ENCODE measurements around the gene MCRIP1. TPM values are rescaled to one million over a fixed set of nuclear protein-coding genes. Genes with fewer than 3 reads are reported as not detected.

MCRIP1 gene
- polyA plus RNA-seq, 1 donor: 60.9 TPM

- H3K4me1 ChIP-seq (ENCODE audit: control insufficient read depth, insufficient read depth, low read length): no peaks in the 10 kb centered on the region
- peaks cover 80% of the 10 kb centered on the region for H3K36me3 ChIP-seq (ENCODE audit: control insufficient read depth, insufficient read depth, low read length)
- peaks cover 3% of the 10 kb centered on the region for H3K9me3 ChIP-seq (ENCODE audit: control insufficient read depth, low read depth, low read length)
- 100% methylated on average over 2 of the region's 12 CpGs for WGBS (ENCODE audit: insufficient coverage, low lambda C conversion rate)
- H3K27me3 ChIP-seq (ENCODE audit: control insufficient read depth, insufficient read depth, low read length): no peaks in the 10 kb centered on the region
- H3K27ac ChIP-seq (ENCODE audit: low read length): no peak overlapping the region
- no peak overlapping the region for H3K4me3 ChIP-seq (ENCODE audit: low read length)
- DNase-seq: no peak
Measured at GRCh38 chr17:81849457-81849856, 16.4 kb upstream of the MCRIP1 start.

GRCh38 chr17:81846743-81847689 is 13.9 kb upstream of the MCRIP1 start:
- Histone ChIP-seq H3K27me3 (ENCODE audit: control insufficient read depth, insufficient read depth, low read length) (no peaks in the 10 kb centered on the region), H3K4me3 (ENCODE audit: low read length) (no peak overlapping the region), H3K4me1 (ENCODE audit: control insufficient read depth, insufficient read depth, low read length) (no peaks in the 10 kb centered on the region), H3K36me3 (ENCODE audit: control insufficient read depth, insufficient read depth, low read length) (peaks cover 77% of the 10 kb centered on the region), H3K27ac (ENCODE audit: low read length) (no peak overlapping the region), H3K9me3 (ENCODE audit: control insufficient read depth, low read depth, low read length) (peaks cover 11% of the 10 kb centered on the region)
- no peak for DNase-seq
- WGBS (ENCODE audit: insufficient coverage, low lambda C conversion rate): 100% methylated on average over 1 of the region's 24 CpGs

- peaks cover 11% of the 10 kb centered on the region for H3K9me3 ChIP-seq (ENCODE audit: control insufficient read depth, low read depth, low read length)
- no CpG with 5 or more reads among the region's 38 CpGs for WGBS (ENCODE audit: insufficient coverage, low lambda C conversion rate)
- H3K4me1 ChIP-seq (ENCODE audit: control insufficient read depth, insufficient read depth, low read length): no peaks in the 10 kb centered on the region
- H3K36me3 ChIP-seq (ENCODE audit: control insufficient read depth, insufficient read depth, low read length): peaks cover 68% of the 10 kb centered on the region
- H3K27me3 ChIP-seq (ENCODE audit: control insufficient read depth, insufficient read depth, low read length): no peaks in the 10 kb centered on the region
- H3K4me3 ChIP-seq (ENCODE audit: low read length): no peak overlapping the region
- no peak overlapping the region for H3K27ac ChIP-seq (ENCODE audit: low read length)
- no peak for DNase-seq
Measured at GRCh38 chr17:81845881-81846742, 13.0 kb upstream of the MCRIP1 start.

- no CpG with 5 or more reads among the region's 13 CpGs for WGBS (ENCODE audit: insufficient coverage, low lambda C conversion rate)
- H3K27me3 ChIP-seq (ENCODE audit: control insufficient read depth, insufficient read depth, low read length): no peaks in the 10 kb centered on the region
- no peak for DNase-seq
- no peaks in the 10 kb centered on the region for H3K4me1 ChIP-seq (ENCODE audit: control insufficient read depth, insufficient read depth, low read length)
- H3K9me3 ChIP-seq (ENCODE audit: control insufficient read depth, low read depth, low read length): peaks cover 11% of the 10 kb centered on the region
- no peak overlapping the region for H3K27ac ChIP-seq (ENCODE audit: low read length)
- H3K4me3 ChIP-seq (ENCODE audit: low read length): no peak overlapping the region
- peaks cover 66% of the 10 kb centered on the region for H3K36me3 ChIP-seq (ENCODE audit: control insufficient read depth, insufficient read depth, low read length)
Measured at GRCh38 chr17:81845361-81845760, 12.3 kb upstream of the MCRIP1 start.

- Histone ChIP-seq H3K27me3 (ENCODE audit: control insufficient read depth, insufficient read depth, low read length) (no peaks in the 10 kb centered on the region), H3K27ac (ENCODE audit: low read length) (no peak overlapping the region), H3K4me3 (ENCODE audit: low read length) (no peak overlapping the region), H3K9me3 (ENCODE audit: control insufficient read depth, low read depth, low read length) (peaks cover 11% of the 10 kb centered on the region), H3K4me1 (ENCODE audit: control insufficient read depth, insufficient read depth, low read length) (no peaks in the 10 kb centered on the region), H3K36me3 (ENCODE audit: control insufficient read depth, insufficient read depth, low read length) (peaks cover 61% of the 10 kb centered on the region)
- DNase-seq: no peak
- no CpG with 5 or more reads among the region's 13 CpGs for WGBS (ENCODE audit: insufficient coverage, low lambda C conversion rate)
Measured at GRCh38 chr17:81844887-81845286, 11.8 kb upstream of the MCRIP1 start.

GRCh38 chr17:81844327-81844851 is 11.3 kb upstream of the MCRIP1 start:
- no peak overlapping the region for H3K4me3 ChIP-seq (ENCODE audit: low read length)
- peaks cover 57% of the 10 kb centered on the region for H3K36me3 ChIP-seq (ENCODE audit: control insufficient read depth, insufficient read depth, low read length)
- H3K9me3 ChIP-seq (ENCODE audit: control insufficient read depth, low read depth, low read length): peaks cover 11% of the 10 kb centered on the region
- H3K4me1 ChIP-seq (ENCODE audit: control insufficient read depth, insufficient read depth, low read length): no peaks in the 10 kb centered on the region
- DNase-seq: no peak
- no peaks in the 10 kb centered on the region for H3K27me3 ChIP-seq (ENCODE audit: control insufficient read depth, insufficient read depth, low read length)
- no CpG with 5 or more reads among the region's 14 CpGs for WGBS (ENCODE audit: insufficient coverage, low lambda C conversion rate)
- no peak overlapping the region for H3K27ac ChIP-seq (ENCODE audit: low read length)

- Histone ChIP-seq H3K27me3 (ENCODE audit: control insufficient read depth, insufficient read depth, low read length) (no peaks in the 10 kb centered on the region), H3K36me3 (ENCODE audit: control insufficient read depth, insufficient read depth, low read length) (peaks cover 56% of the 10 kb centered on the region), H3K9me3 (ENCODE audit: control insufficient read depth, low read depth, low read length) (peaks cover 11% of the 10 kb centered on the region), H3K4me1 (ENCODE audit: control insufficient read depth, insufficient read depth, low read length) (no peaks in the 10 kb centered on the region), H3K4me3 (ENCODE audit: low read length) (no peak overlapping the region), H3K27ac (ENCODE audit: low read length) (no peak overlapping the region)
- no CpG with 5 or more reads among the region's 30 CpGs for WGBS (ENCODE audit: insufficient coverage, low lambda C conversion rate)
- no peak for DNase-seq
Measured at GRCh38 chr17:81843713-81844326, 10.7 kb upstream of the MCRIP1 start.

GRCh38 chr17:81842725-81843504 is 9.8 kb upstream of the MCRIP1 start:
- Histone ChIP-seq H3K9me3 (ENCODE audit: control insufficient read depth, low read depth, low read length) (peaks cover 11% of the 10 kb centered on the region), H3K4me3 (ENCODE audit: low read length) (no peak overlapping the region), H3K27me3 (ENCODE audit: control insufficient read depth, insufficient read depth, low read length) (no peaks in the 10 kb centered on the region), H3K4me1 (ENCODE audit: control insufficient read depth, insufficient read depth, low read length) (no peaks in the 10 kb centered on the region), H3K36me3 (ENCODE audit: control insufficient read depth, insufficient read depth, low read length) (peaks cover 52% of the 10 kb centered on the region), H3K27ac (ENCODE audit: low read length) (no peak overlapping the region)
- DNase-seq: no peak
- WGBS (ENCODE audit: insufficient coverage, low lambda C conversion rate): no CpG with 5 or more reads among the region's 21 CpGs

GRCh38 chr17:81842378-81842724 is 9.3 kb upstream of the MCRIP1 start:
- Histone ChIP-seq H3K36me3 (ENCODE audit: control insufficient read depth, insufficient read depth, low read length) (peaks cover 50% of the 10 kb centered on the region), H3K27me3 (ENCODE audit: control insufficient read depth, insufficient read depth, low read length) (no peaks in the 10 kb centered on the region), H3K4me3 (ENCODE audit: low read length) (no peak overlapping the region), H3K27ac (ENCODE audit: low read length) (no peak overlapping the region), H3K9me3 (ENCODE audit: control insufficient read depth, low read depth, low read length) (peaks cover 11% of the 10 kb centered on the region), H3K4me1 (ENCODE audit: control insufficient read depth, insufficient read depth, low read length) (no peaks in the 10 kb centered on the region)
- WGBS (ENCODE audit: insufficient coverage, low lambda C conversion rate): no CpG with 5 or more reads among the region's 11 CpGs
- no peak for DNase-seq

All from large intestine (tissue), 3 donors.